Uterus (tissue), 2 donors: ENCODE measurements around the gene CLSTN3.

Experiments
- CTCF ChIP-seq, 4 experiments: fragments of 200-600 bp in 2 of 4; fragments of 450-650 bp in 2 of 4; sonication (generic) in 2 of 4; IDR thresholded peaks; one replicate each; pipeline ENCODE4 v1.5.1; 2016 to 2019; ENCODE audit warnings: antibody characterized with exemption in 4 of 4, mild to moderate bottlenecking in 2 of 4, moderate library complexity in 1 of 4
- POLR2A ChIP-seq, 2 donors: fragments of 450-650 bp; IDR thresholded peaks; one replicate each; pipeline ENCODE4 v1.6.1; 2016; ENCODE audit warnings: antibody characterized with exemption in 2 of 2, mild to moderate bottlenecking in 1 of 2, moderate library complexity in 1 of 2

GRCh38 chr12:7100239-7100638, 29.9 kb upstream of the CLSTN3 start:
- TF ChIP-seq CTCF (IDR thresholded peaks at IDR 0.05), result no peak
- TF ChIP-seq POLR2A (IDR thresholded peaks at IDR 0.05), result no peak
